ENCODE results near the gene HDGFL1.

- TF ChIP-seq CTCF (IDR thresholded peaks at IDR 0.05) (no peak), POLR2A (IDR thresholded peaks at IDR 0.05) (no peak)
These were observed 48.3 kb upstream of the HDGFL1 start for GRCh38 chr6:22521035-22521434.

Data from thyroid gland (tissue), 4 donors.